Erythroblast (primary cell): ENCODE data around the gene NTN1.

Source experiments
- GATA1 ChIP-seq: IDR thresholded peaks from 2 replicates; pipeline ENCODE4 v1.6.1; 2011; ENCODE audit warnings: low read depth, mild to moderate bottlenecking, control low read depth, low read length, moderate library complexity
- POLR2A ChIP-seq: IDR thresholded peaks from 2 replicates; pipeline ENCODE4 v1.6.1; 2011; ENCODE audit warnings: mild to moderate bottlenecking, low read length

GRCh38 chr17:9215465-9215864 is 194.2 kb downstream of the NTN1 start:
- TF ChIP-seq POLR2A: no peak
- TF ChIP-seq GATA1: no peak
